GM12878 (cell line): Measurements from ENCODE around the gene ABCC5. TPM values are rescaled to one million over a fixed set of nuclear protein-coding genes. Genes with fewer than 3 reads are reported as not detected.
A peak's percentile ranks its signal among the peaks of the same experiment; 100 is the strongest.

Experiments used
- BCL11A ChIP-seq: IDR thresholded peaks from 2 replicates; pipeline ENCODE4 v1.6.1; 2011; ENCODE audit warnings: low read depth, low read length
- BCL3 ChIP-seq: IDR thresholded peaks from 2 replicates; pipeline ENCODE4 v1.6.1; 2011; ENCODE audit warnings: borderline replicate concordance, low read depth, mild to moderate bottlenecking, moderate library complexity, low read length; ENCODE audit not compliant: insufficient read depth, poor library complexity, severe bottlenecking
- BMI1 ChIP-seq: fragments of 450-650 bp; IDR thresholded peaks from 2 replicates; pipeline ENCODE4 v1.6.1; 2016; ENCODE audit warnings: mild to moderate bottlenecking, moderate library complexity, borderline replicate concordance
- CEBPB ChIP-seq, 2 experiments: fragments of 150-350 bp in 1 of 2; IDR thresholded peaks; 2 replicates each; pipeline ENCODE4 v1.6.1; 2012 to 2014; ENCODE audit warnings: low read depth in 2 of 2, low read length in 2 of 2, borderline replicate concordance in 1 of 2, inconsistent platforms in 1 of 2
- E2F8 ChIP-seq: fragments of 450-650 bp; IDR thresholded peaks from 2 replicates; pipeline ENCODE4 v1.6.1; 2018; ENCODE audit warnings: mild to moderate bottlenecking, low read depth, moderate library complexity; ENCODE audit not compliant: partially characterized antibody
- EGR1 ChIP-seq, 2 experiments: IDR thresholded peaks; 1 replicate in 1 of 2; 2 replicates in 1 of 2; pipeline ENCODE4 v1.6.1; 2011 to 2012; ENCODE audit warnings: low read depth in 2 of 2, low read length in 2 of 2, borderline replicate concordance in 1 of 2, mild to moderate bottlenecking in 1 of 2, moderate library complexity in 1 of 2
- FOXK2 ChIP-seq: fragments of 450-650 bp; IDR thresholded peaks from 2 replicates; pipeline ENCODE4 v1.6.1; 2017; ENCODE audit warnings: mild to moderate bottlenecking, moderate library complexity
- HDAC2 ChIP-seq: fragments of 200-600 bp; sonication (generic); IDR thresholded peaks from 2 replicates; pipeline ENCODE4 v1.6.1; 2017
- JUNB ChIP-seq: IDR thresholded peaks from 2 replicates; pipeline ENCODE4 v1.6.1; 2016; ENCODE audit warnings: antibody characterized with exemption, mild to moderate bottlenecking
- JUND ChIP-seq: IDR thresholded peaks from 2 replicates; pipeline ENCODE4 v1.6.1; 2012; ENCODE audit warnings: low read depth, mild to moderate bottlenecking, low read length, improper control_type of control experiment, moderate library complexity
- LARP7 ChIP-seq: fragments of 450-650 bp; IDR thresholded peaks from 2 replicates; pipeline ENCODE4 v1.6.1; 2017; ENCODE audit warnings: mild to moderate bottlenecking
- MEF2B ChIP-seq: fragments of 450-650 bp; IDR thresholded peaks from 2 replicates; pipeline ENCODE4 v1.6.1; 2018; ENCODE audit warnings: mild to moderate bottlenecking, moderate library complexity; ENCODE audit not compliant: partially characterized antibody, poor library complexity, severe bottlenecking
- MTA3 ChIP-seq: IDR thresholded peaks from 2 replicates; pipeline ENCODE4 v1.6.1; 2012; ENCODE audit warnings: low read length, inconsistent platforms, borderline replicate concordance
- NR2C1 ChIP-seq: fragments of 450-650 bp; IDR thresholded peaks from 2 replicates; pipeline ENCODE4 v1.6.1; 2017; ENCODE audit warnings: antibody characterized with exemption, mild to moderate bottlenecking, moderate library complexity
- NR2F1 ChIP-seq: fragments of 450-650 bp; conservative IDR thresholded peaks from 2 replicates; pipeline ENCODE4 v1.6.1; 2017; ENCODE audit warnings: mild to moderate bottlenecking
- RELA ChIP-seq: fragments of 450-650 bp; IDR thresholded peaks from 2 replicates; pipeline ENCODE4 v1.8.0; 2014; ENCODE audit warnings: borderline replicate concordance; ENCODE audit not compliant: partially characterized antibody
- RFX5 ChIP-seq: IDR thresholded peaks from 2 replicates; pipeline ENCODE4 v1.6.1; 2011; ENCODE audit warnings: low read depth, low read length, improper control_type of control experiment
- SREBF1 ChIP-seq: IDR thresholded peaks from 2 replicates; pipeline ENCODE4 v1.6.1; 2012; ENCODE audit warnings: mild to moderate bottlenecking, low read length
- USF1 ChIP-seq: IDR thresholded peaks from 2 replicates; pipeline ENCODE4 v1.6.1; 2011; ENCODE audit warnings: borderline replicate concordance, low read depth, mild to moderate bottlenecking, moderate library complexity, mixed read lengths, low read length; ENCODE audit not compliant: insufficient read depth; ENCODE audit errors: extremely low read length
- YBX1 ChIP-seq: fragments of 450-650 bp; IDR thresholded peaks from 2 replicates; pipeline ENCODE4 v1.6.1; 2016; ENCODE audit warnings: antibody characterized with exemption
- YY1 ChIP-seq: IDR thresholded peaks from 2 replicates; pipeline ENCODE4 v1.6.1; 2011; ENCODE audit warnings: low read depth, mild to moderate bottlenecking, low read length
- ZBED1 ChIP-seq: IDR thresholded peaks from 2 replicates; pipeline ENCODE4 v1.6.1; 2016; ENCODE audit warnings: borderline replicate concordance
- ZNF217 ChIP-seq: fragments of 450-650 bp; IDR thresholded peaks from 2 replicates; pipeline ENCODE4 v1.6.1; 2017; ENCODE audit warnings: antibody characterized with exemption, mild to moderate bottlenecking
- ZNF384 ChIP-seq: IDR thresholded peaks from 2 replicates; pipeline ENCODE4 v1.6.1; 2012; ENCODE audit warnings: low read depth, mild to moderate bottlenecking, low read length, improper control_type of control experiment, borderline replicate concordance
- polyA plus RNA-seq, 11 experiments: library from polyadenylated mRNA; depleted of rRNA in 4 of 11; unstranded in 6 of 11; stranded (reverse) in 5 of 11; fragments of >200 nt; fragmentation: Nextera tagmentation in 4 of 11; fragmentation: Illumina TruSeq in 1 of 11; extraction: Ambion mirVana in 4 of 11; extraction: Trizol in 1 of 11; gene quantifications; 1 replicate in 1 of 11; 2 replicates in 10 of 11; pipeline versions ENCODE4 v1.2.1 to v1.2.3, GENCODE V29; 2011 to 2016; ENCODE audit warnings: inconsistent platforms in 2 of 11, missing spikeins in 2 of 11, low read depth in 1 of 11
- total RNA-seq, 4 experiments: library from RNA; depleted of rRNA in 3 of 4; stranded (reverse); fragments of >200 nt in 3 of 4; fragmentation: Illumina TruSeq in 1 of 4; extraction: Trizol in 1 of 4; gene quantifications; 2 replicates each; pipeline versions ENCODE4 v1.2.1 to v1.2.3, GENCODE V29; 2013 to 2021
- TF ChIP-seq, protein P1 (sequence below), 3 experiments: IDR thresholded peaks in 2 of 3; conservative IDR thresholded peaks in 1 of 3; 2 replicates each; pipeline ENCODE4 v1.5.1; 2011; ENCODE audit warnings: low read depth in 3 of 3, low read length in 3 of 3, mild to moderate bottlenecking in 3 of 3, control low read depth in 2 of 3, moderate library complexity in 2 of 3, inconsistent platforms in 1 of 3, mixed read lengths in 1 of 3; ENCODE audit not compliant: control insufficient read depth in 2 of 3, insufficient read depth in 1 of 3; ENCODE audit errors: extremely low read depth in 1 of 3

ABCC5 gene
- total and polyA plus RNA-seq, 10 of the 15 experiments (the other 5 are each of a cell fraction or from before 2014, with no cell fraction given), result 6.0 to 17.8 (median 9.7) TPM

DNA sequence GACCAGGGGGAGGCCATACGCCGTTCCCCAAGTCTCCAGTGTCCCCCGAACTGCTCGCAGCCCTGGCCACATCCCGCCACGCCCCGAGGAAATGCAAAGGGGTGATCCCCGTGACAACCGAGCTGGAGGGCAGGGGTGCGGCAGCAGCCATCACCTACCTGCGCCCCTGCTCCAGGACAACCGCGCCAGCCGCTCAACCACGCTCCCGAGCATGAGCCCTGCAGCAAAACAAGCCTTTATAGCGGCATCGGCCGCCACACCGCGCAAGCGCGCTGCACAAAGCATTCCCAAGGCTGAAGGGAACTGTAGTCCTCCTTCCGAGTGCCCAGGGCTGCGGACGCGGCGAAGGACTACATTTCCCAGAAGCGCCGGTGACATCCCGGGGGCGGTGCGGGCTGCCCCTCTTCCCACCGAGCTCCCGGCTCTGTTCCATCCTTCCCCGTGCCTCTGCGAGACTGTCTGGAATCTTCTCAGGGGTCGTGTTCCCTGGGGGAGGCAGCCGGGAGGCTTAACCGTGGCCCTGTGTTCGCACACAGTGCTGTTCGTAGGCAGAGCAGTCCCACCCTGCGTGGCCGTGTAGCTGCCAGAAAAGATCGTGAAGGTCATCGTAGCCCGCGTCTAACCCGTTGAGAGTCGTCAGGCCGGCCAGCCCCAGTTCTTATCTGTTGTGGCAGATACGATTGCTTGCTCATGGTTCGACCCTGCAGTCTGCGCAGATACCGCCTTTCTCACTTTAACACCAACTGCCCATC is at the start of gene ABCC5 (continued):
- TF ChIP-seq ZNF384 (no peak), CEBPB (IDR thresholded peaks at IDR 0.05; ENCODE audit: borderline replicate concordance in 1 of 2, low read depth in 2 of 2, low read length in 2 of 2) (no peak), RELA (no peak), BMI1 (no peak), BCL11A (no peak), LARP7 (peak; percentile 19; the same call in 1 of the 2 replicates), ZNF217 (no peak; the same call in 1 of the 2 replicates), YY1 (peak; percentile 54; the same call in 1 of the 2 replicates), FOXK2 (no peak), RFX5 (no peak), SREBF1 (no peak; the same call in 1 of the 2 replicates), NR2C1 (peak; percentile 55), NR2F1 (peak; percentile 71), E2F8 (no peak), YBX1 (no peak), JUNB (no peak), USF1 (no peak), MEF2B (no peak), JUND (no peak), BCL3 (no peak), ZBED1 (no peak), EGR1 (IDR thresholded peaks at IDR 0.05; ENCODE audit: borderline replicate concordance in 1 of 2, low read depth in 2 of 2, low read length in 2 of 2) (peak in 1 of 2 experiments; percentile 88; a peak in 2 of 3 replicates), HDAC2 (no peak), MTA3 (no peak)
- TF ChIP-seq, protein P1, sequence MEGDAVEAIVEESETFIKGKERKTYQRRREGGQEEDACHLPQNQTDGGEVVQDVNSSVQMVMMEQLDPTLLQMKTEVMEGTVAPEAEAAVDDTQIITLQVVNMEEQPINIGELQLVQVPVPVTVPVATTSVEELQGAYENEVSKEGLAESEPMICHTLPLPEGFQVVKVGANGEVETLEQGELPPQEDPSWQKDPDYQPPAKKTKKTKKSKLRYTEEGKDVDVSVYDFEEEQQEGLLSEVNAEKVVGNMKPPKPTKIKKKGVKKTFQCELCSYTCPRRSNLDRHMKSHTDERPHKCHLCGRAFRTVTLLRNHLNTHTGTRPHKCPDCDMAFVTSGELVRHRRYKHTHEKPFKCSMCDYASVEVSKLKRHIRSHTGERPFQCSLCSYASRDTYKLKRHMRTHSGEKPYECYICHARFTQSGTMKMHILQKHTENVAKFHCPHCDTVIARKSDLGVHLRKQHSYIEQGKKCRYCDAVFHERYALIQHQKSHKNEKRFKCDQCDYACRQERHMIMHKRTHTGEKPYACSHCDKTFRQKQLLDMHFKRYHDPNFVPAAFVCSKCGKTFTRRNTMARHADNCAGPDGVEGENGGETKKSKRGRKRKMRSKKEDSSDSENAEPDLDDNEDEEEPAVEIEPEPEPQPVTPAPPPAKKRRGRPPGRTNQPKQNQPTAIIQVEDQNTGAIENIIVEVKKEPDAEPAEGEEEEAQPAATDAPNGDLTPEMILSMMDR (IDR thresholded peaks at IDR 0.05 in 2 of 3, conservative IDR thresholded peaks at IDR 0.05 in 1 of 3; ENCODE audit: control insufficient read depth in 2 of 3, extremely low read depth in 1 of 3, insufficient read depth in 1 of 3, low read depth in 3 of 3, low read length in 3 of 3), result no peak
